LNCaP clone FGC (cell line): ENCODE measurements around the gene MAPK11.

ENCODE experiments used
- DNase-seq: peaks from one replicate; pipeline ENCODE4 v3.0.0-alpha.2; 2011; ENCODE audit warnings: low read depth
- H3K4me3 ChIP-seq: 2 replicates; pipeline ENCODE4 v1.5.1; 2011; ENCODE audit warnings: mild to moderate bottlenecking, low read depth, low read length, control low read depth
- CTCF ChIP-seq: IDR thresholded peaks from 2 replicates; pipeline ENCODE4 v1.5.1; 2012; ENCODE audit warnings: mild to moderate bottlenecking; ENCODE audit not compliant: control insufficient read depth, insufficient read depth; ENCODE audit errors: extremely low read depth

Gene MAPK11

DNA sequence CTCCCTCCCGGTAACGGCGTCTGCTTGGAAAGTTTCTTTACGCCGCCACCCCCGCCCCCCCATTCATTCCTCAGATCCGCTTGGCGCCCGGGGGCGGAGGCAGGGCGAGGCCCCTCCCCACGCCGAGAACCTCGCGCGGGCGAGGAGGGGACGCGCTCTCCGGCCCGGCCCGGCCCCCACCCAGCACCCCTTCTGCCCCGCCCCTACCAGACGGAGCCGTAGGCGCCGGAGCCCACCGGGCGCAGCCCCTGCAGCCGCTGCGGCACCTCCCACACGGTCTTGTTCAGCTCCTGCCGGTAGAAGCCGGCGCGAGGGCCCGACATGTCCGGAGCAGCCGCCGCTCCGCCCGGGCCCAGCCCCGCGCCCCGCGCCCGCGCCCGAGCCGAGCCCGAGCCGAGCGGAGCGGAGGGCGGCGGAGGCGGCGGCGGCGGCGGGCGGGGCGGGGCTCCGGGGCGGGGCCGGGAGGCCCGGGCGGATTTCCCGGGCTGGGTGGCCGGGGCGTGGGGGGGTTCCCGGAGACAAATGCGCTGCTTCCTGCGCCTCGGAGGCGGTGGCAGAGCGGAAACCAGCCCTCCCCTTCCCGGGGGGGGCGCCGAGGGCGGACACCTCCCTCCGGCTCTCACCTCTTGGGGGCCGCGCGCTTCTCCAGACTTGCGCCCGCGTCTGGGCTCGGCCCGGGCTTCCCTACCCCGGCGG is at the start of gene MAPK11:
Gene MAPK11 (minus strand): TSS at position 411 of the 696 bp plus-strand sequence. CDS start 88 bp downstream, at position 323.
- no peak for TF ChIP-seq CTCF
- DNase-seq: no peak
- H3K4me3 ChIP-seq: peak within 1 kb of the TSS; percentile 50

DNA sequence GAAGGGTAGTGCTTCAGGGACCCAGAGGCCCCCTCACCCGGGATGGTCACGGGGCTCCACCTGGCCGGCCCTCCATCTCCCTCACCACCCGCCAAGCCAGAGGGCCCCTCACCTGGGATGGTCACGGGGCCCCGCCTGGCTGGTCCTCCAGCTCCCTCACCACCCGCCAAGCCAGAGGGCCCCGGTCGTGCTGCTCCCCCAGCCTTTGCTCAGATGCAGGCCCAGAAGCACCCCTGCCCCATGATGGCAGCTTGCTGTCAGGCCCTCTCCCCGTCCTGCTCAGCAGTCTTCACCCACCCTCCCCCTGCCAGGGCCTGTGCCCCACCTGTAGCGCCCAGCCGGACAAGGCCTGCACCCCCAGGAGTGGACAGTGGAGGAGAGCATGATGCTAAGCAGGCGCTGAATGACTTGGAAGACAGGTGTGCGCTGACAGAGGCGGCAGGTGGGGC is 49.3 kb upstream of the MAPK11 start:
- no peak for TF ChIP-seq CTCF
- no peak overlapping the region for H3K4me3 ChIP-seq

GRCh38 chr22:50318698-50319411 is 48.7 kb upstream of the MAPK11 start:
- no peak for DNase-seq
- H3K4me3 ChIP-seq: no peak overlapping the region
- TF ChIP-seq CTCF: no peak

More for the DNA sequence above, 49.3 kb upstream of the MAPK11 start:
- DNase-seq: no peak

- DNase-seq: no peak
- TF ChIP-seq CTCF: no peak
- no peak overlapping the region for H3K4me3 ChIP-seq
Measured at GRCh38 chr22:50318356-50318697, 48.1 kb upstream of the MAPK11 start.

DNA sequence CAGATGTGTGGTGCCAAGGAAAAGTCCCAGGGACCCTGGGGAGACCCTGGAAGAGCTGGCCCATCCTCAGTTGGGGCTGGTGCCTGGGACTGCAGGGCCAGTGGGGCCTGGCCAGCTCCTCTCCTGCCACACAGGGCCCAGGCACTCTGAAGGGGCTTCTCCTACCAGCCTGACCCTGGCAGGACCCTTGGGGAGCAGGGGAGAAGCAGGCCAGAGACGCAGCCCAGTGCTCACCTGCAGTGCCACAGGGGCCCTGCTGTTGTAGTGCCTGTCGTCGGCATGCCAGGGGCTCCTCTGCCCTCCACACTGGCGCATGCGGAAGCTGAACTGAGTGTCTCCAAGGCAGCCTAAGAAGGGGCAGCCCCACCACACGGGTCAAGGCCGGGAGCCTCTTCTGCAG is 47.5 kb upstream of the MAPK11 start:
- DNase-seq: no peak
- no peak for TF ChIP-seq CTCF

DNA sequence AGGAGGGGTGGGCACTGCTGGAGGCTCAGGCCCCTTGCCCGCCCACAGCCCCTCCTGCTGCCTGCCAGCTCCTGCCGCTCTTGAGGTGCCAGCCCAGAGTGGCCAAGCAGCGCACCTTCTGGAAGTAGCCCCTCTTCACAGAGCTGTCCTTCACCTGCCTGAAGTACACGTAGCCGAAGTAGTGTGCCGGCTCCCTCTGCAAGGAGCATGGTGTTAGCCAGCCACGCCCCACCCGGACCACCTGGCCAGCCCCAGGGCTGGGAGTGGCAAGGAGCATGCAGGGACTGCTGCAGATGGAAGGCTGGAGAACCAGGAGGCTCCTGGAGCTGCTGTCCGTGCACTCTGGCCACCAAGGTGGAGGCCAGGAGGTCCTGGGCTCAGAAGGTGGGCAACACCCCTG is 47.0 kb upstream of the MAPK11 start:
- no peak overlapping the region for H3K4me3 ChIP-seq
- DNase-seq: no peak
- TF ChIP-seq CTCF: no peak

More for the DNA sequence above, 47.5 kb upstream of the MAPK11 start:
- no peak overlapping the region for H3K4me3 ChIP-seq
